Esophagus muscularis mucosa (tissue), 3 donors: ENCODE results near the gene TLE6.

ENCODE experiments used
- POLR2A ChIP-seq: fragments of 450-650 bp; IDR thresholded peaks from one replicate; pipeline ENCODE4 v1.6.1; 2017; ENCODE audit warnings: antibody characterized with exemption, moderate library complexity, mild to moderate bottlenecking, low read depth
- TF ChIP-seq, protein P1 (sequence below), 3 experiments: fragments of 200-600 bp in 2 of 3; fragments of 450-650 bp in 1 of 3; sonication (generic) in 2 of 3; IDR thresholded peaks; one replicate each; pipeline ENCODE4 v1.5.1; 2017 to 2019; ENCODE audit warnings: antibody characterized with exemption in 3 of 3, mild to moderate bottlenecking in 2 of 3, moderate library complexity in 1 of 3

DNA sequence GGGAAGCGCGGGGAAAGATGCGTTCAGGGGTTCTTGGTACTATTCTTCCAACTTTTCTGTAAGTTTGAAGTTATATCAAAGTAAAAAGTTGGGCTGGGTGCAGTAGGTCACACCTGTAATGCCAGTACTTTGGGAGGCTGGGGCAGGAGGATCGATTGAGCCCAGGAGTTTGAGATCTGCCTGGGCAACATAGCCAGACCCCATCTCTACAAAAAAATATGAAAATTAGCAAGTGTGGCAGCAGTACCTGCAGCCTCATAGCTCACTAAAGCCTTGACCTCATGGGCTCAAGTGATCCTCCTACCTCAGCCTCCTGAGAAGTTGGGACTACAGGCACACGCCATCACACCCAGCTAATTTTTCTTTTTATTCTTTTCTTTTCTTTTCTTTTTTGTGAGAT is 20.2 kb upstream of the TLE6 start:
- TF ChIP-seq, protein P1, sequence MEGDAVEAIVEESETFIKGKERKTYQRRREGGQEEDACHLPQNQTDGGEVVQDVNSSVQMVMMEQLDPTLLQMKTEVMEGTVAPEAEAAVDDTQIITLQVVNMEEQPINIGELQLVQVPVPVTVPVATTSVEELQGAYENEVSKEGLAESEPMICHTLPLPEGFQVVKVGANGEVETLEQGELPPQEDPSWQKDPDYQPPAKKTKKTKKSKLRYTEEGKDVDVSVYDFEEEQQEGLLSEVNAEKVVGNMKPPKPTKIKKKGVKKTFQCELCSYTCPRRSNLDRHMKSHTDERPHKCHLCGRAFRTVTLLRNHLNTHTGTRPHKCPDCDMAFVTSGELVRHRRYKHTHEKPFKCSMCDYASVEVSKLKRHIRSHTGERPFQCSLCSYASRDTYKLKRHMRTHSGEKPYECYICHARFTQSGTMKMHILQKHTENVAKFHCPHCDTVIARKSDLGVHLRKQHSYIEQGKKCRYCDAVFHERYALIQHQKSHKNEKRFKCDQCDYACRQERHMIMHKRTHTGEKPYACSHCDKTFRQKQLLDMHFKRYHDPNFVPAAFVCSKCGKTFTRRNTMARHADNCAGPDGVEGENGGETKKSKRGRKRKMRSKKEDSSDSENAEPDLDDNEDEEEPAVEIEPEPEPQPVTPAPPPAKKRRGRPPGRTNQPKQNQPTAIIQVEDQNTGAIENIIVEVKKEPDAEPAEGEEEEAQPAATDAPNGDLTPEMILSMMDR (IDR thresholded peaks at IDR 0.05), result no peak
- no peak for TF ChIP-seq POLR2A
